ENCODE results near the gene OSGIN1. TPM values are rescaled to one million over a fixed set of nuclear protein-coding genes. Genes with fewer than 3 reads are reported as not detected.

OSGIN1 gene
- total RNA-seq, 4 donors from 2014 or later = 5.9 to 15.7 (median 13.3) TPM

DNA sequence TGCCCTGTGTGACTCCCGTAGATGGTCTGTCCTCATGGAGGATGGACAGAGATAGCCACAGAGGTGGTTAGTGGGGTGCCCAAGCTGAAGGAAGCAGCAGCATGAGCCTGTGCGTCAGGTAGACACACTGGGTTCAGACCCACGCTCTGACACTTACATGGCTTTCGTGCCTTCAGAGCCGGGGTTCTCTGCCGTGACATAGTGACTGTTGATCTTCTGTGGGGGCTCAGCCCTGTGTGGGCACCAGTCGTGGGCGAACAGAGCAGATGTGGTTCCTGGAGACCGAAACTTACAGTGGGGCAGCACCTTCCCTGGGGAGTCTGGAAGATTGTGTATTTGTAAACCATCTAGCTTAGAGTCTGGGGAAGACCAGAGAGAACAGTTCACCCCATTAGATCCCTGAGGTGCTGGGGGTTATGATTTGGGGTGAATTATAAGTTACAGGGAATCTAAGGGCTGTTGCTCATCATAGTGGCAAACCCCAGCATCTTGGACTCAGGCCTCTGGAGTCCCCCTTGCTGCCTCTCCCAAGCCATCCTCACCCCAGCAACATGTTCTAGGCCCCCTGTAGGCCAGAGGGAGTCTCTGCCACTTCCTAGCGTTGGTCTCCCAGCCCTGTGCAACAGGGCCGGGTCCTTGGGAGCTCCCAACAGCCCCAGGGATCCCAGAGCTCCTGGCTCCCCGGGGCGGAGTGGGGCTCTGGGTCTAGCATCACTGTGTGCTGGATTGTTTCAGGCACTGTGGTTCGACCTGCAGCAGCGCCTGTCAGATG lies 43.6 kb downstream of the OSGIN1 start:
- ATAC-seq (ENCODE audit: low FRiP score) (no peak), DNase-seq (ENCODE audit: low spot score) (no peak)
- TF ChIP-seq CTCF (IDR thresholded peaks at IDR 0.05) = no peak

DNA sequence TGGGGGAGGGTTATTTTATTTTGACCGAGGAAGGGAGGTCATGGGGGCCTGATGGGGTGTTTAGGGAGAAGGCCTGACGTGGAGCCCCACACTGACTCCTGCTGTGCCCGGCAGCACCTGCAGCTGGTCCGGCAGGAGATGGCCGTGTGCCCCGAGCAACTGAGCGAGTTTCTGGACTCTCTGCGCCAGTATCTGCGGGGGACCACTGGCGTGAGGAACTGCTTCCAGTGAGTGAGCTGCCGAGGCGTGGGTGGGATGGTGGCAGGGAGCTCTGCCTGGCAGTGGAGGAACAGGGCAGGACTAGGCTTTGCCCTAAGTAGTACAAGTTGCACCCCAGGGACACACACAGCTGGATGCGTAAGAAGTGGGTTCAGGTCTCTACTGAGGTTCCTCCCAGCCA lies 45.1 kb downstream of the OSGIN1 start:
- ATAC-seq (ENCODE audit: low FRiP score) (no peak), DNase-seq (ENCODE audit: low spot score) (no peak)
- no peak for TF ChIP-seq CTCF (IDR thresholded peaks at IDR 0.05)

DNA sequence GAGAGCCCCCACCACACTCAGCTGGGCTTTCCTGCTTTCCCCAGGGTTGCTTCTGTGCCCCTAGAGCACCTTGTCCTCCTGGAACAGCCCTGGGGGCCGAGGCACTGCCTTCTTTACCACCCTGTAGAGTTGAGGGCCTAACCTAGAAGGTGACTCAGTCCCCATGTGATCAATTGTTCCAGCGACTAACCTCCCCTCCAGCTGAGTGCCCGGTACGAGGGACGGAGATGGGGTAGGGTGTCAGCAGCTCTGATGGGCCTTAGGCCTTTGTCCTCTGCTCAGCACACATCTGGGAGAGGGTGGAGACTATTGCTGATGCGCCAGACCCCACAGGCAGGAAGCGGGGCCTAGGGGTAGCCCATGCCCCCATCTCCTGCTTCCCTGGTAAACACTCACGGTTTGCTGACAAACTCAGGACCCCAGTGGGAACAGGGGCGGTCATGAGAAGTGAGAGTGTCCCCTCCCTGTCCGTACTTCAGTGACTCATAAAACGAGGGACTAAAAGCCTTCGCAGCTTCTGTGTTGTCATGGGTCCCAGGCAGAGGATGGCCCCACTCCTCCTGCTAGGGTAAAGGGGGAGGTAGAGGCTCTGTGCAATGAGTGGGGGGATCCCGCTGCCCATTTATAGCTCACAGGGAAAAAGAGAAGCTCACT lies 48.1 kb downstream of the OSGIN1 start:
- DNase-seq (ENCODE audit: low spot score) = no peak
- no peak for TF ChIP-seq CTCF (IDR thresholded peaks at IDR 0.05)
- no peak for ATAC-seq (ENCODE audit: low FRiP score)

GRCh38 chr16:84001726-84002125 lies 48.7 kb downstream of the OSGIN1 start:
- DNase-seq (ENCODE audit: low spot score) = no peak
- no peak for TF ChIP-seq CTCF (IDR thresholded peaks at IDR 0.05)
- no peak for ATAC-seq (ENCODE audit: low FRiP score)

GRCh38 chr16:84003038-84003437 lies 50.0 kb downstream of the OSGIN1 start:
- ATAC-seq (ENCODE audit: low FRiP score) (no peak), DNase-seq (ENCODE audit: low spot score) (no peak)
- no peak for TF ChIP-seq CTCF (IDR thresholded peaks at IDR 0.05)

- TF ChIP-seq CTCF (IDR thresholded peaks at IDR 0.05) = no peak
- DNase-seq (ENCODE audit: low spot score) (no peak), ATAC-seq (ENCODE audit: low FRiP score) (no peak)
Observed at GRCh38 chr16:84004442-84004841, 51.4 kb downstream of the OSGIN1 start.

DNA sequence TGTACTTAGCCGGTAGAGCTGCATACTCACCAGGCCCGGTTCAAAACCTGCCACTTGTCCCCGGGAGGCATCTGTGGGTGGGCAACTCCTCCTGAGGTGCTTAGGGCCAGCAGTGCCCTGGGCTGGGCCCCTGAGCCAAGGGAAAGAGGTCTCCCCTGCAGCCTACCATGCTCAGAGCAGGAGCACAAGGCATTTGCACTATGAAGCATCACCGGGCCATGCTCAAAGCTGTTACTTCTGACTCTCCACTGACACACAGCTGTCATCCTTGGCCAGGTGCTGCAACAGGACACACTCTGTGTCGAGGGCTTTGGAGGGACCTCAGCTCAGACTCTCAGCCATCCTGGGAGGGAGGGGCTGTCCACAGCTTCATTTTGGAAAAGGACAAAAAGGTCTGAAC lies 52.4 kb downstream of the OSGIN1 start:
- DNase-seq (ENCODE audit: low spot score) (no peak), ATAC-seq (ENCODE audit: low FRiP score) (no peak)
- TF ChIP-seq CTCF (IDR thresholded peaks at IDR 0.05) = no peak

All from omental fat pad (tissue), 4 donors.